Ammon's horn (tissue), 1 donor: ENCODE measurements around the gene INPP4A.

Experiments
- DNase-seq: peaks from one replicate; pipeline ENCODE4 v3.0.0-alpha.2; 2016; ENCODE audit warnings: low spot score

The INPP4A gene

DNA sequence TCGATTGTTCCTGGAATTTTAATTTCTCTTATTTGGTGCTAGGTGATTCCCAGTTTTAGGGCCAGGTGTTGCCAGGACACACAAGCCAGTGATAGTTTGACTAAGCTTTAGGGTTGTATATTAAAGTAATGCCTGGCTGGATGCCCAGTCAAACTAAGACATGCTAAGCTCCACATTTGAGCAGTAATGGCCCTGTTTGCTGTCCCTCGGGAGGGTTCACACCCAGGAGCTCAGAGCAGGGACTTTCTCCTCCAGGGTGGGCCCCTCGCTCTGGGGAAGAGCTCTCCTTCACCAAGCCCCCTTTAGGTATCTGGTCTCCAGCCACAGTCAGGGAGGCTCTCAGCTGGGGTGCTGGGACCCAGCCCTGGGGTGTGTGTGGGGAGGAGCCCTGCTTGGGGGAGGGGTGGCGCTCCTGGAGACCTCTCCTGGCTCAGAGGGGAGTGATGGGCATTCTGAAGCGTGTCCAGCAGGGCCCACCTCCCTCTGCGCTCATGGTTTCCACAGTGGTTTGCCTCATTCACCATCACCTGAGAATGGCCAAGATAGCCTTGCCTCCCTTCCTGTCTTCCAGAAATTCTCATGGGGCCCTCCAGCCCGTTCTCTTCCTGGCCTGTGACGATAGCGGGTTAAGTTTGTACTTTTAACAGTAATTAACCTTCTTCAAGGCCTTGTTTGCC is 31.7 kb downstream of the INPP4A start:
- DNase-seq: no peak

DNA sequence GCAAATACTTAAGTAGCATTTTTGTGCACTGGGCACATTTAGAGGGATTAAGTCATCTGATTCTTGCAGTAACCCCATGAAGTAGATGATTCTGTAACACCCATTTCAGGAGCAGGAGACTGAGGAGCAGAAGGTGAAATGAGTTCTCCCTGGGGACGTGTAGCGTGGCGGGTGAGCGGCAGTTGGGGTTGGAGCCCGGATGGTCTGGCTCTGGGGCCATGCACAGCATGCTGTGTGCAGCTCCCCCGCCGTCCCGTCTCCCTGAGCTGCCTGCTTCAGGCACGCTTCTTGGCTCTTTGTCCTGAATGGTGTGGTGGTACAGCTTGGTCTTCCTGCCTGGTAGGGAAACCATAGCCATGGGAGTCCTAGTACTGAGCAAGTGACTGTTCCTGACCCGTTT is 32.4 kb downstream of the INPP4A start:
- no peak for DNase-seq

DNA sequence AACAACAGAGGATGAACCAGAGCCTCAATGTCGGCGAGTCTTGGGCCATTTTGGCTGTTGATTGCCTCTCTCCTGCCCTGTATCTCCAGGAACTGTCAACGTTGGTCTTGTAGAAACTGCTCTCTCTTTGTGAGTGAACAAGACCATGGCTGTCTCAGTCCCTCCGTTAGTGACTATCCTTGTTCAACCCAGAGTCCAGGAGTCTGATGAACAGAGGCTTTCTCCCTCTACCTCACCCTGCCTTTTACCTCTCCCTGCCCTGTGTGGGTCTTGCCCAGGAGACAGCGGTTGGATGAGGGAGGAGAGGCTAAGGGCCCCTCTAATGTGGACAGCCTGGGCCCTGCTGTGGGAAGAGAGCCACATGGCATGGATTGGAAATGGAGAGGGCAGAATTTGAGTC is 32.8 kb downstream of the INPP4A start:
- DNase-seq: no peak

DNA sequence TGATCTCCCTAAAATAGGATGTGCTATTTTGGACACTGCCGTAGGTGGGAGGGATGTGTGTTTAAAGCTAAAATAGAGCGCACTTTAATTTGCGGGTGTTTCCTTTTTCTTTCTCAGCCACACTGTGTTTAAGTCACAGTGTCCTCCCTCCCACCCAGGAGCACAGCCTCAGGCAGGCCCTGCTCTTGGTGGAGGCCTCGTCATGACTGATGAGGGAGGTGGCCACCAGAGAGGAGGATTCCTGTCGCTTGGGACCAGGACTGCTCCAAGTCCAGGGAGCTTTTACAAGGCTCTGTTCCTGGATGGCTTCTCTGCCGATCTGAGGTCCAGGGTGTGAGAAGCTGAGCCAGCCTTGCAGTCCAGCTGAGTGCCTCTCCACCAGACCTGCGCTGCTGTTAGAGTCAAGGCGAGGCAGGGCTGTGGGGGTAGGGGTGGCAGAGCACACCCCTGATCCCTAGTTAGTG is 33.5 kb downstream of the INPP4A start:
- no peak for DNase-seq

DNA sequence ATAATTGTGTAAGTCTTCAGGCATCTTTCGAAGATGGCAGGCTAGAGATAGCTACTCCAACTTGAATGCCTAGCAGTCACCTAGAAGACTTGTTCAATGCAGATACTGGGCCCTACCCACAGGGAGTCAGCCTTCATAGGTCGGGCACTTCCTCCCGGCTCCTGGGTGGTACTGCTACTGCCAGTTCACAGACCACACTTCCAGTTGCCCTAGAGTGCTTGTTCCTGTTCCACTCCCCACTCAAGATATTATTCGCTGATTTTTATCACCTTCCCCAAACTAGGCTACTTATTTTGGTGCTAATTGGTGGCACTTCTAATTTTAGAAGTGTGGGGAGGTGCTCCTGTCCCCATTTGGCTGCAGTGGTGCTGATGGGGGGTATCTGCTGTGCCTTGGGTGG is 34.2 kb downstream of the INPP4A start:
- DNase-seq: no peak

DNA sequence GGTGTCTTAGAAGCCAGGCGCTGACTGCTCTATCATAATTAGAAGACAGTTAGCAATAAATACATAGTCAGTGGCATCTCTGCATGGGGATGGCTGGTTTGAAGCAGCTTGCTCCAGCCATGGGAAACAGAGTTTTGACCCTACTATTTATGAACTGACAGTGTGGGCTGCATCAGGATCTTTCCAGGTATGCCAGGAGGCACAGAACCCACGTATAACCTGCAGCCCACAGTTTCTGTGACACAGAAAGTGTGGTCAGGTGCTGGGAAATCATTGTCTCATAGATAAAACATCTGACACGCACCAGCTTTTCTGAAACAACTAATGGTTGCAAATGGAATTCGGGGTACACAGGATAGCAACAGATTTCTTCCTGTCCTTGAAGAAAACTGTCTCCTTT is 34.7 kb downstream of the INPP4A start:
- DNase-seq: no peak

DNA sequence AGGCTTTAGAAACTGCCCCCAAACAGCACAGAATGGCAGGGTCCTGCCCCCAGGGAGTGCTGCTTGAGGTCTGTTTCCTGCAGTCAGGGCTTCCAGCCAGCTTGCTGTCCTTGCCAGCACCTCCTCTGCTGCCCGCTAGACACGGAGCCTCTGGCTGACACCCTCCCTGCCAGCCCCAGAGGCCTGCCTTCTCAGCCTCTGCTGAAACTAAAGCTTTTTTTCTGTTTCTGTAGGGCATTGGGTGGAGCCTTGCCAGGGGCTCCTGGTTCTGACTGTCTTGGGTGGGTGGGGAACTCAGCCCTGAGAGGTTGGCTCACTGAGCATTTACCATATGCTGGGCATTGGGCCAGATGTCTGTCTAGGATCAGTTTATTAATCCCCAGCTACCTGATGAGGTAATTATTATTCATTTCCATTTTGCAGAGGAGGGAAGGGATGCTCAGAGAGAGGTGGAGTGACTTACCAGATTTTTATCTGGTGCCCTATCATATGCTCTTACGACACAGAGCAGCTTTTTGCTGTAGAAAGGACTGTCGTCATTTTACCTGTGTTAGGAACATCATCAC is 35.4 kb downstream of the INPP4A start:
- DNase-seq: peak; percentile 69

DNA sequence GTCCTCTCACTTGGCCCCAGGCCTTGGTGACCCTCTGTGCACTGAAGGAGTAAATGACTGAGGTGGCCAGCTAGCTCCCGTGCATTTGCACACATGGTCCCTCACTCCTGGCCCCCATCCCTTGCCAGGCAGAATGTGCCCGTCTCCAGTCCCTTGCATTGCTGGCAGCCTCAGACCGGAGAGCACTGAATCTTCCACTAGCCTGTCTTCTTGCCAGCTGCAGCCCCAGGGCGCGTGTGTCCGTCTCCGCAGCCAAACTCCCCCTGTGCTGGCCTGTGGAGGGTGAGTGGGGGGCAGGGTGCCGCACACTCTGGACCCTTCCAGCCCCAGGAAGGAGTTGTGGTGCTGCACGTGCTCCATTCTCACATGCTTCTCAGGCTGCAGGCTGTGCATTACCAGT is 35.9 kb downstream of the INPP4A start:
- DNase-seq: no peak

DNA sequence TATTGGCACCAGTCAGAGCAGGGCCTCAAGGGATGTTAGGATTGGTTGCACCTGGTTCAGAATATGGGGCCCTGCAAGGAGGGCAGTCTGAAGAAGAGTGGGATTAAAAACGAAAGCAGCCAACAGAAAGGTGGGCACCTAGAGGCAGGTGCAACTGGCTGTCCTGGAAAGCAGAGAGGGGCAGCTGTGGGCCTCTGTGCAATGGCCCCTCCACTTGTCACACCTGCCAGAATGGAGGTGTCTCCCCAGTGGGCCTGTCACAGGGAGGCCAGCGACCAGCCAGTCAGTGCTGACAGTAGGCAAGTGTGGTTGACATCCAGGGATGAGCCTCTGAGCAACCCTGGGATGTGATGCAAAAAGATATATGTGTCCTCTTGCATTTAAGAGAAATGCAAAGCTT is 37.7 kb downstream of the INPP4A start:
- DNase-seq: no peak

DNA sequence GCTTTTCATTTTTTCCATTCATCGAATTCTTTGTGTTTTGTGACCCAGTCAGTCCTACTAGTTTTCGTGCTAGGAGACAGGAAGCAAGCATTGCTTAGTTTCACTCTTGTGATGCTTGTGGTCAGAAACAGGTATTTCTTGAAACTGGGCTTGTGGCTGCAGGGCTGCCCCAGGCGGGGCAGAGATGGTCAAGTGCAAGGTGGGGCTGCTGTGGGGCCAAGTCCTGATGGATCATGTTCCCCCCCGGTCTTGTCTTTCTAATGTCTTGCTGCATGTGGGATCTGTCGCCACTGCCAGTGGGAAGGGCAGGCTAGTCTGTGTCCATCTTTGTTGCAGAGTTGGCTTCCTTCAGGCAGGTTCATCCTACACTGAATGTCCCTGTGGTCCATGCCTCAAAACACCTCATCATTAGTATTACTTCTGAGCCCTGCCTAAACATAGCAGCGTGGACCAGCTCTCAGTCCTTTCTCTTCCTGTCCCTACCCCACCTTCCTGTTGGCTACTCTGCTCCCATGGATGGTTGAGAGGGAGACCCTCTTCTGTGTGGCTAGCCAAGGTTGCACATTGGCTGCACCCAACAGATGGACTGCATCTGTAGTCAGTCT is 38.7 kb downstream of the INPP4A start:
- no peak for DNase-seq

DNA sequence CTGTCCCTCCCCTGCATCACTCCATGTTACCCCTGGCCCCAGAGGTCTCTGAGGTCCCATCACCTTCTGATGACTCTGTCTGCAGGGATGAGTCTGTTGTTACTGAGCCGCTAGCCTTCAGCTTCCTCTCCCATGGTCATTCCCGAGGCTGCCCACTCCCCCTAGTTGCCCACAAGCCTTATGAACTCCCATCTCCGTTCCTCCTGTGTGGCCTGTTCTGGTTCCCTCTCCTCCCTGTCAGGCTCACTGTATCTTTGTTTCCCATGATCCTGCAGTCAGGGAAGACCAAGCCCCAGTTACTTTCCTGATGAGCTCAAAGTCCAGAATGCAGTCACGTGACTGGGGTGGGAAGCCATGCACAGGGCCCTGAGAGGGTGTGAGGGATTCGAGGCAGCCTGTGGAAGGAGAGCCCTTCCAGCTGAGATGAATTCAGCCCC is 39.5 kb downstream of the INPP4A start:
- no peak for DNase-seq

DNA sequence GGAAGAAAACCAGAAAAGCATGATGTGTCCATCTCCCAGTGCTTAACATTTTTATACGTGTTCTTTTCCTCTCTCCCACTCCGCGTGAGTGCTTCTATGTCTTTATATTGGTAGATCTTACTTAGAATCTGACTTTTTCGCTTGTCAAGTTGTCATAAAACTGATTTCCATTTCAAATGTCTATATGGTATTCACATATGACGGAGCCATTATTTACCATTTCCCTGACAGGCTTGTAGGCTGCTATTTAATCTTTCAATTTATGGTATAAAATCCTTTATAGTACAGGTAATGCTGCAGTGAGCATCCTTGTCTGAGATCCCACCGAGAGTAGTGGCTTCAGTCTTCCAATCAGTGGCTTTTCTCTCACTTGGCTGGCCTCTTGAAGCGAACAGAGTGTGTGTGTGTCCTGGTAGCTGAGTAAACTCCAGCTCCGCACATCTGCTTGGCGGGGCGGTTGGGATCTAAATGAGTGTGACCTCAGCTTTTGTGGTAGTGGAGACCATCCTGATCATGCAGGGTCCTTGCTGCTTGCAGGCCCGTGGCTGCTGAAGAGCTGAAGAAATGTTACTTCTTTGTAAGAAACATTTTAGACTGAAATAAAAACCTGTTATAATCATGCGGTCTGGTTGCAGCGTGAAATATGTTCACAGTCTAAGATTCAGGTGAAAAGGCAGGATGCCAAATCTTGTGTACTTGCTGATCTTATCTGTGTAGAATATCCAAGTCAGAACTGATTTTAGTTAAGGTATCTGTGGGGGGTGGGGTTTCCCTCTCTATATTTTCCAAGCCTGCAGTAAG is 40.2 kb downstream of the INPP4A start:
- no peak for DNase-seq

DNA sequence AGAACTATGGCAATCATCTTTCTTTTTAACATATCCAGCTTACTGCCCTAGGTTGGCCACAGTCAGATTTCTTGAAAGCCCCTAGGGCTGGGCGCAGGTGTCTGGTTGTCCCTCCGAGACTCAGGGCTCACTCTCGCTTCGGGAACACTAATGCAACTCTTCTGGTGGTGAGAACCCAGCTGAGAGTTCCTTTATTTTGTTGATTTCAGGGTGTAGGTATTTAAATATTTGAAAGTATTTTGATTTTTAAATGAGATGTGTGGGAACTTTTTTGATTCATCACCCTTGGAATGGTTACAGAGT is 40.7 kb downstream of the INPP4A start:
- DNase-seq: no peak

DNA sequence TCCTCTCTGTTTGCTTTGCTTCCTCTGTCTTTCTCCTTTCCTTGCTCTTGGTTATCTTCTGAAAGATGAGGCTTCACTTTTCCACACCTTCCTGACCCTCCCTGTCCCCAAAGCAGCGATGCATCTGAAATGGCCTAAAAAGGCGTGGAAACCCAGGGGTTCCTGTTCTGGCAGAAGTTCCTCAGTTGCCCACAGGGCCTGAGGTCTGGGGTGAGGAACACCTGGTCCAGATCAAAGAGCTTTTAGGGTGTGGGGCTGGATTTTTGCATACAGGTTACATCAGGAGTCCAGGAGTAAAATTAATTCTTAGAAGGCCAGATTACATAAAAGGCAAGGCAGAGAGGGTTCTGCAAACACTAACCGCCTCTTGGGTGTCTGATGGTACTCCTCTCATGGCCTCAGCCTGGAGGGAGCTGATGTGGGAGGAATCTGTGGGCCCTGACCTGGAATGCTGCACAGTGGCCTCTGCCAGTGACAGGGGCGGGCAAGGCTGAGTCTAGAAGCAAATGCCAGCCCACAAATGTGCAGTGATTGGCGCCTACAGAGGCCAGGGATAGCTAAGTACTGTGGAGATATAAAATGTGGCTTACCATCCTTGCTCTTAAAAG is 41.8 kb downstream of the INPP4A start:
- no peak for DNase-seq

DNA sequence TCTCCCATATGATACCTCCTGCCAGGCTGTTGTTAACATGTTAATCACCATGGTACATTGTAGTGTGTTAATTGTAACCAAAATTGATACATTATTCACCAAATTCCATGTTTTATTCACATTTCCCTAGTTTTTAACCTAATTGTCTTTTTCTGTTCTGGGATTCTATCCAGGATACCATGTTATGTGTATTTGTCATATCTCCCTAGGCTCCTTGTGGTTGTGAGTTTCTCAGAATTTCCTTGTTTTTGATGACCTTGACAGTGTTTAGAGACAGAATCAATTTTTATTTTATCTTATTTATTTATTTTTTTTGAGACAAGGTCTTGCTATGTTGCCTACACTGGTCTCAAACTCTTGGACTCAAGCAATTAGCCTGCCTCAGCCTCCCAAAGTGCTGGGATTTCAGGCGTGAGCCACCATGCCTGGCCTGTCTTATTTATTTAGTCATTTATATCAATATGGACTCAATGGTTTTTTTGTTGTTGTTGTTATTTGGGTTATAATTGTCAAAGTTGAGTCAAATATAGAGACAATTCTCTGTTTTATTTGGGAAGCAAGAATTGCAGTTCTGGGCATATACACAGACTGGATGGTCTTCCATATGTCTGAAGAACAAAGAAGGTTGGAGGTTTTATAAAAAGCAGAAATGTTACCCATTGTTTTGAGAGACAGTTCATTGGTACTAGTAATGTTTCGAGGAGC is 42.6 kb downstream of the INPP4A start:
- no peak for DNase-seq

DNA sequence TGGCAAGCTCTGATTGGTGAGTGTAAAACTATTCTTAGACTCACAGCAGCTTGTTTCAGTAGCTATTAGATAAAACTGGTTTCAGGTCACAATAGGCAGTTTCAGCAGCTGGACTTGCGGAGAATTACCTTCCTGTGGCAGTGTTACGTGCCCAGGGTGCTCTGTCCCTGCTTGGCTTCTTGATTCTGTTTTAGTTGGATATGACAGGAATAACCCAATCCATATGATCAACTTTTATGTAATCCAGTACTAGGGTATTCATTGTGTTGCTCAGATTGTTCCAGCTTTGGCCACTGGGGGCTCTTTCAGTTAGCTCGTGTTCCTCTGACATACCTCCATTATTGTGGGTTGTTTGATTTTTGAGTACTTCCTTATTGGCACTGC is 43.1 kb downstream of the INPP4A start:
- DNase-seq: no peak

DNA sequence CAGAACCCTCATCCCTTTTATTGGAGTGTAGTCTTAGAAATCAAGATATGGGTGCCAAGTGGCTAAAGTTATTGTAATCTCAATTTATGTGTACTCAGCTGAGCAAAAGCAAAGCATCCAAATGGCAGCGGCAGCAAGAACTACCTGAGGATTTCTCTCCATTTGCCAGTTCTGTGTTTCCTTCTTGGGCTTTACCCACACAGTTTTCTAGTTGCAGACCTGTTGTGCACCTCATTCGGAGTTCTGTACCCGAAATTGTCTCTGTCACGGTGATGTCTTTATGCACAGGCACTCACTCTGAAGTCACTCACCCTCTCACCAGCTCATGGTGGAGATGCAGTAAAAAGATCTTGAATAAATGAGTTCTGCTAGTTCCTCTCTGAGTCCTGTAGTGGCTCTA is 43.6 kb downstream of the INPP4A start:
- no peak for DNase-seq

DNA sequence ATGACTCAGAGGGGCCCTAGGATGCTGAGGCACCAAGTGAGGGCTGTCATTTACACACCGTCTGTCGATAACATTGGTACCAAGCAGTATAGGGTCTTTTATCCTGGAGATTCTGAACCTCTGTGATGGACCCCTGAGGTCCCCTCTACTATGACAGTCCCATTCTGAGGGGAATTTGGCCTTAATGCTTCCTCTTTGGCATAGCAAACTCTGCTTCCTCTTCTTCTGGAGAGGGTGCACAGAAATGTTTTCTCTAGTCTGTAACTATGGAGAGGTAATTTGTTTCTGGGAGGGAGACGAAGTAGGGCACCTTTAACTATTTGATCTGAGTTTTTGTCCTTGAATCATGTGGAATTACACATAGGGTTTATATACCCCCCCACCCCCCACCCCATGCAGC is 44.8 kb downstream of the INPP4A start:
- DNase-seq: no peak

DNA sequence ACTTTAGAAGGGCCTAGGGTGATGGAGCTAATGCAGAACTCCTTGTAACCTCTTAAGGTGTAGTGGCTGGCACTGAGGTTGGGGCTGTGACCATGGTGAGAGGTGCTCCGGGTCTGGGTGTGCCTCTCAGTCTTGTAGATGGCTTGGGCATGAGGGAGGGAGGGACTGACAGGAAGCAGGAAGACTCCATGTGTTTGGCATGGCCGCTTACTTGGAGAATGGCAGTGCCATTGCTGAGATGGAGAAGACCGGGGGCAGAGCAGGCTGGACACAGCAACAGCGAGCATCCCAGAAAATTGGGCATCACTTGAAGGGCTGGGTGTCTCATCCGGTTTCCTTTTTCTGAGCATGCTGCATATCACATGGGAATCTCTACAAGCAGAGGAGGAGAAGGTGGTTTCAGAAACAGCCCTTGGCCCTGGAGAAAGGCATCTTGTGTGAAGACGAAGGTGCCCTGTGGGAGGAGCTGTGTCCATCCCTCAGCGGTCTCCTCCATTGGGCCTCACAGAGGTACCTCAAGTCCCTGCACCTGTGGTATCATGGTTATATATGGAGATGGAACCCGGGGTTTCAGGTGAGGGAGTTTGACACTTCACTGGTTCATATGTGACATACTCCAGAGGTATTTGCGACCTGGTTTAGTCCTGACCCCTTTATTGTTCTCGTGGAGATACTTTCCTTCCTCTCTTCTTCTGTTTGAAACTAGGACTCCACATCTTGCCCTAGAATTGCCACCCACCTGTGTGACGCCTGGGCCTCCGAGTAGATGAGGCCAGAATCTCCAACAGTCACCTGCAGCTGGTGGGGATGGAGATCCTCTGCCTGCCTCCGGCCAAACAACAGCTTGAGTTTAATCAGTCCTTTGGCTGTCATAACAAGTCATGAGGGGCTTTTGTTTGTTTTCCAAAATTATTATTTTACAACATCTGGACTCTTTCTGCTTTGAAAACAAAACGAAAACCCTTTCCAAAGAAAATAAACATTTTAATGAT is 45.6 kb downstream of the INPP4A start:
- DNase-seq: no peak

DNA sequence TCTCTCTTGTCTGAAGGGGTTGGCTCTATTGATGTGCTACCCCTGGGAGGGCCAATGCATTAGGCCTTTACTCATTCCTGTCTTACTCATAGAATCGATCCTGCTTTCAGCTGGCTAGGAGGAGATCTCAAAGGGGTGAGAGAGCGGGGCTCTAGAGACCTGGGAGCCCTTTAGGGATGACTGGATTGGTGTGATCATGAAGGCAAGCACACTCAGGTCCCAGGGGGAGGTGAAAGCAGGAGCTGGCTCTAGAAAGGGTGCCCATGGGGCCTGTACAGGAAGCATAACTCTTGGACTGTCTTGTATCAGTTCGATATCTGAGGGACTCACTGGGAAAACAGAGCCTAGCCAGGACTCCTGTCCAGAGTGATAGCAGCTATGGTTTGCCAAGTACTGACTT is 47.8 kb downstream of the INPP4A start:
- no peak for DNase-seq

DNA sequence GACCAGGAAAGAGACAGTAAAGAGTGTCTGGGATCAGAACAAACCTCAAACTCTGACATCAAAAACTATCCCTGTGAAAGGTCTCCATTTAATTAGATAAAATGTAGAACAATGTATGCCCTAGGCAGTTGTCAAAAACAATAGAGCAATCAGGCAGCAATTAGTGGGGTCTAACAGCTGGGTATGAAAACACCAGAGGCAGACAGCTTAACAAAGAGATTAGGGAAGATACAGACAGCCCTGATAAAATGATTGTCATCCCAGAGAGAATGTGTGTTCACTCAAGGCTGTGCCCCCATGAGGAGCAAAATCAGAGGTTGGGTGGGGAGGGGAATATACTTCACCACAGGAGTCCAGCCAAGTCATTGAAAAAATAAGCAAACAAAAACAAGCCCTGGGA is 50.0 kb downstream of the INPP4A start:
- DNase-seq: no peak
